ENCODE results near the gene SHOC2. TPM values are rescaled to one million over a fixed set of nuclear protein-coding genes. Genes with fewer than 3 reads are reported as not detected.
"Not testable (repeated sequence)": the region's sequence is repeated elsewhere in the genome, so short reads cannot be mapped to it uniquely, and the experiment has no call there.

Gene SHOC2
- total RNA-seq, 1 experiment from 2014 or later, result 14.3 TPM

DNA sequence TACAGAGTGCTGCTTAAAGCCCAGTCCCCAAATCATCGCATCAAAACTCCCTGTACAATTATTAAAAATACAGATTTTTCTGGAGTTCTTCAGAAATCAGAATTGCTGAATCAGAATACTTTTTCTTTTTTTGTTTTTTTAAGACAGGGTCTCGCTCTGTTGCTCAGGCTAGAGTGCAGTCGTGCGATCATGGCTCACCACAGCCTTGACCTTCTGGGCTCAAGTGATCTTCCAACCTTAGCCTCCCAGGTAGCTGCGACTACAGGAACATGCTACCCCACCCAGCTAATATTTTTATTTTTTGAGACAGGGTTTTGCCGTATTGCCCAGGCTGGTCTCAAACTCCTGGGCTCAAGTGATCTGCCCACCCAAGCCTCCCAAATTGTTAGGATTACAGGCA, 4.4 kb upstream of the SHOC2 start:
- Histone ChIP-seq H3K9ac (ENCODE audit: low read length) (no peak overlapping the region), H3K4me1 (ENCODE audit: insufficient read depth, low read length) (peaks cover 33% of the 10 kb centered on the region), H3K27ac (ENCODE audit: low read length) (no peak overlapping the region), H3K36me3 (ENCODE audit: low read depth, low read length) (no peaks in the 10 kb centered on the region), H3K27me3 (ENCODE audit: low read length) (no peaks in the 10 kb centered on the region), H4K20me1 (ENCODE audit: low read length) (no peaks in the 10 kb centered on the region), H2AFZ (ENCODE audit: low read length) (no peak overlapping the region), H3K9me2 (replicated peaks; ENCODE audit: low read length) (no peaks in the 10 kb centered on the region), H3K9me3 (ENCODE audit: low read length) (no peaks in the 10 kb centered on the region), H3K4me2 (ENCODE audit: low read length) (no peak overlapping the region), H3F3A (ENCODE audit: low read length, unreplicated experiment) (no peaks in the 10 kb centered on the region), H3K4me3 (ENCODE audit: low read length) (no peak overlapping the region), H3K79me2 (ENCODE audit: low read length) (peaks cover 11% of the 10 kb centered on the region)
- intact Hi-C loops (cut with micrococcal nuclease), result loop anchor here (5.0 kb wide), 4 partner anchors 33 to 608 kb away; no protein-coding TSS in a partner anchor
- ChIA-PET CTCF (no interaction called here), POLR2A (ENCODE audit: unreplicated experiment) (no interaction called here)
- DNase-seq, result no peak
- no TSS peak for BruUV-seq (replicated peaks)
- ATAC-seq, result no peak
- TF ChIP-seq EZH2 (IDR thresholded peaks at IDR 0.05; ENCODE audit: low read length, unreplicated experiment), result no peak
- TF ChIP-seq CTCF (conservative IDR thresholded peaks at IDR 0.05; ENCODE audit: low read depth, low read length), result no peak
- TF ChIP-seq EZH2phosphoT487 (IDR thresholded peaks at IDR 0.05; ENCODE audit: borderline replicate concordance, low read length), result no peak

GRCh38 chr10:110915600-110915999, 3.8 kb upstream of the SHOC2 start:
- peaks cover 16% of the 10 kb centered on the region for H3K79me2 ChIP-seq (ENCODE audit: low read length)
- intact Hi-C loops (cut with micrococcal nuclease), result loop anchor here (5.0 kb wide), 4 partner anchors 33 to 608 kb away; no protein-coding TSS in a partner anchor
- H3K4me3 ChIP-seq (ENCODE audit: low read length); H3K9me3 ChIP-seq (ENCODE audit: low read length); H3K9me2 ChIP-seq (replicated peaks; ENCODE audit: low read length); H3K27ac ChIP-seq (ENCODE audit: low read length); BruUV-seq (replicated peaks); H3K4me2 ChIP-seq (ENCODE audit: low read length); POLR2A ChIA-PET (ENCODE audit: unreplicated experiment); H3K36me3 ChIP-seq (ENCODE audit: low read depth, low read length); ATAC-seq; H3K9ac ChIP-seq (ENCODE audit: low read length); CTCF ChIA-PET; H3K27me3 ChIP-seq (ENCODE audit: low read length); DNase-seq; H3F3A ChIP-seq (ENCODE audit: low read length, unreplicated experiment); H4K20me1 ChIP-seq (ENCODE audit: low read length); H2AFZ ChIP-seq (ENCODE audit: low read length): not testable (repeated sequence)
- peaks cover 33% of the 10 kb centered on the region for H3K4me1 ChIP-seq (ENCODE audit: insufficient read depth, low read length)

- Histone ChIP-seq H3K27ac (ENCODE audit: low read length) (peak overlapping the region; percentile 45), H3K27me3 (ENCODE audit: low read length) (no peaks in the 10 kb centered on the region), H3K4me3 (ENCODE audit: low read length) (peak overlapping the region; percentile 82; the same call in 1 of the 2 replicates), H3K9me3 (ENCODE audit: low read length) (no peaks in the 10 kb centered on the region), H3K79me2 (ENCODE audit: low read length) (peaks cover 28% of the 10 kb centered on the region), H3K9ac (ENCODE audit: low read length) (no peak overlapping the region), H3K4me1 (ENCODE audit: insufficient read depth, low read length) (peaks cover 37% of the 10 kb centered on the region), H2AFZ (ENCODE audit: low read length) (no peak overlapping the region), H3K36me3 (ENCODE audit: low read depth, low read length) (no peaks in the 10 kb centered on the region), H3K4me2 (ENCODE audit: low read length) (peak overlapping the region; percentile 92), H3K9me2 (replicated peaks; ENCODE audit: low read length) (no peaks in the 10 kb centered on the region), H4K20me1 (ENCODE audit: low read length) (peaks cover 8% of the 10 kb centered on the region; the same call in 1 of the 2 replicates), H3F3A (ENCODE audit: low read length, unreplicated experiment) (no peaks in the 10 kb centered on the region)
- ATAC-seq (no peak; the same call in 1 of the 2 replicates), DNase-seq (peak; percentile 61)
- intact Hi-C loops (cut with micrococcal nuclease), result loop anchor here (5.0 kb wide), 4 partner anchors 34 to 609 kb away; no protein-coding TSS in a partner anchor
- ChIA-PET CTCF (no interaction called here), POLR2A (ENCODE audit: unreplicated experiment) (interaction anchor here (0.7 kb wide), 1 partner anchor 171 kb away, joined by 4 read pairs; no protein-coding TSS in a partner anchor)
- TF ChIP-seq EZH2phosphoT487 (IDR thresholded peaks at IDR 0.05; ENCODE audit: borderline replicate concordance, low read length), result no peak
- TF ChIP-seq EZH2 (IDR thresholded peaks at IDR 0.05; ENCODE audit: low read length, unreplicated experiment), result no peak
- no peak for TF ChIP-seq CTCF (conservative IDR thresholded peaks at IDR 0.05; ENCODE audit: low read depth, low read length)
- BruUV-seq (replicated peaks), result no TSS peak
Observed at GRCh38 chr10:110916554-110917346, 2.7 kb upstream of the SHOC2 start.

All from PC-3 (cell line).